NCI-H345 (cell line): ENCODE results near the gene CBFB.

Experiments
- DNase-seq: peaks from one replicate; lab custom pipeline; 2025; lab: John Stamatoyannopoulos, UW

The CBFB gene

DNA sequence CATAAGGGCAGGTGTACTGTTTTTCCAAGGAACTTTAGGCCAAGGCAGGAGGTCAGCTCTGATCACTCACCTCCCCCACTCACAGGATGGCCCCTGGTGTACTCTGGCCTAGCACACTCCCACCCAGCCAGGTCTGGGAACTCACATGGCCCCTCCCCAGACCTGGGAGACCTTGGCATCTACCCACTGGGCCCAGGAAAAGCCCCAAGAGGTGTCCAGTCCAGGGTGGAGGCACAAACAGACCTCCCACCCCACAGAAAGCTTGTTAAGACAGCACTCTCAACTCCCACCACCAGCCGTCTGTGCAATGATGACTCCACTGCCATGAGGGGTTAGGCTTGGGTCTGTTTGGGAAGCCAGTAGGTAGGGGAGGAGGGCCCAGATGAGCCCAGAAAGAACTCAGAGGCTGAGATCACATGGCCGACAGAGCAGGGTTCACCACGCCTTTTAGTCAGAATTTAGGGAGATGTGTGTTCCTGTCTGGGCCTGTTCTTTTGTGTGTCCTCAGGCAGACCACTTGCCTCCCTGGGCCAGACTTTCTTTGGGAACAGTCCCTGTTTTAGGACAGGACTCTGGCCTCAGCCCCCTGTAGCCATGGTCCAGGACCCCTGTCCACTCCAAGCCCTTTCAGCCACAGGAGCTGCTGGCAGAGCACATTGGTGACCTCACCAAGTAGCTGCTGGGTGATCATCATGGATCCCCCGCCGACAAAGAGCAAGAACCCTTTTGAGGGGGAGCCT, 12.1 kb upstream of the CBFB start:
- DNase-seq, result no peak

DNA sequence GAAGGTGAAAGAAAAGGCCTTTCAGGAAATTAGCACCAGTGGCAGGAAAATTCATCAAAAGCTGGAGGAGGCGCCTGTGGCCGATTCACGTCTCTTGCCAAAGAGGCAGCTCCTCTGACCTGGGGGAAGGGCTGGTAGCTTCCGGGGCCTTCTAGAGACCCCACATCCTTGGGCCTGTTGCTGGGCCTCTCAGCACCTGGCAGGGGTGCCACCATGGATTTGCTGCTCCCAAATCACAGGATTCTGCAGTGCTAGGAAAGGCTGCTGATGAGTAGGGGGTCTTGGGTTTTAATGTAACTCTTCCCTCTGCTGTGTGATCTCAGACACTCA, 11.6 kb upstream of the CBFB start:
- DNase-seq, result no peak

DNA sequence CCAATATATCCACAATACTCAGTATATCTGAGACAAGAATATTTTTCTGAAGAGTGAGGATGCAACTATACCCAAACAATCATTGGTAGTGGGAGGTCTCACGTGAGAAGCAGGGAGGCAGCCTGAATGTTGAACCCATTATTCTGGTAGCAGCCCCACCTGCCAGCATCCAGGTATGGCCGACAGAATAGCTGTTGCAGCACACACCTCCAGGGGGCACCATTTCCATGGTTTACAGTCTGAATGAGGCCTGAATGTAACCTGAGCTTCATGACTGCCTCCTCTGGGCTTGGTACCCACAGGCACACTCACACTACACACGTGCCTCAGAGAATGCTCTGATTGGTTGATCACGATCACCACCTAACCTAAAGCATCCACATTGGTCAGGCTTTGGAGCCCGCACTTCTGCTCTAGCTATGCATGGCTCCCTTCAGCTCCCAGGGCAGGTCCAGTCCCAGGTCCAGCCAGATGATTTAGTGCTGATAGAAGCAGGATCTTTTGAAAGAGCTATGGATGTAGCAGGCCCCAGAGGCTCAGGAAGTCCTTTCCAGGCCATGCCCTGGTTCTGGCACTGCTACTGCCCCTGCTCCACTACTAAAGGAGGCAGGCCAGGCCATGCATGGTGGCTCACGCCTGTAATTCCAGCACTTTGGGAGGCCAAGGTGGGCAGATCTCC, 11.0 kb upstream of the CBFB start:
- DNase-seq, result peak; percentile 82

DNA sequence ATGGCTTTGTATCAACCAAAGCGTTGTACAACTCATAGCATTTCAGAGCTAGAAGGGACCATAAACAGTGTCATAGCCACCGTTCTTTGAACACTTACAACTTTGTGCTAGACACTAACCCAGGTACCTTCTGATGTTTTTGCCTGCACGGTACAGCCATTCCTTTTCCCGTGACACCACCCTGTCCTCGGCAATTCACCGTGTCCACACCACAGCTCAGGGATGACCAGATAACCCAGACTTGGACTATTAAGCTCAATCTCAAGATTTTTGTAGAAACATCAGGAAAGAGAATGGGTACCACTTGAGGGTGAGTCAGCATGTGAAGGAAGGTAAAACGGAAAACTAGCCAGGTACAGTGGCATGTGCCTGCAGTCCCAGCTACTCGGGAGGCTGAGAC, 9.8 kb upstream of the CBFB start:
- DNase-seq, result no peak

DNA sequence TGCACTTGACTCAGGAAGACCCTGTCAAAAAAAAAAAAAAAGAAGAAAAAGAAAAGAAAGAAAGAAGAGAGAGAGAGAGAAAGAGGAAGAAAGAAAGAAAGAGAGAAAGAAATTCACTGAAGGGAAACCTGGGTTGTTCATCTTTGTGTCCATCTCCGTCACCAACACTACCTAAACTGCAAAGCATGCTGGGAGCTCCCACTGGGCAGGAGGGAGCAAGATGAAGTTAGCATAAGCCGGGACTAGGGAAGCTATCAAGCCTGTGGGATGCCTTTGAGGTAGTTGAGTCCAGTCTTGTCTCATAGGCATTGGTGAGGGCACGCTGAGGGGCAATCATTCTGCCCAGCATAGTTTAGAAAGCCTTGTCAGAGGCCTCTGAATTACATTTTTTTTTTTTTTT, 7.6 kb upstream of the CBFB start:
- no peak for DNase-seq

DNA sequence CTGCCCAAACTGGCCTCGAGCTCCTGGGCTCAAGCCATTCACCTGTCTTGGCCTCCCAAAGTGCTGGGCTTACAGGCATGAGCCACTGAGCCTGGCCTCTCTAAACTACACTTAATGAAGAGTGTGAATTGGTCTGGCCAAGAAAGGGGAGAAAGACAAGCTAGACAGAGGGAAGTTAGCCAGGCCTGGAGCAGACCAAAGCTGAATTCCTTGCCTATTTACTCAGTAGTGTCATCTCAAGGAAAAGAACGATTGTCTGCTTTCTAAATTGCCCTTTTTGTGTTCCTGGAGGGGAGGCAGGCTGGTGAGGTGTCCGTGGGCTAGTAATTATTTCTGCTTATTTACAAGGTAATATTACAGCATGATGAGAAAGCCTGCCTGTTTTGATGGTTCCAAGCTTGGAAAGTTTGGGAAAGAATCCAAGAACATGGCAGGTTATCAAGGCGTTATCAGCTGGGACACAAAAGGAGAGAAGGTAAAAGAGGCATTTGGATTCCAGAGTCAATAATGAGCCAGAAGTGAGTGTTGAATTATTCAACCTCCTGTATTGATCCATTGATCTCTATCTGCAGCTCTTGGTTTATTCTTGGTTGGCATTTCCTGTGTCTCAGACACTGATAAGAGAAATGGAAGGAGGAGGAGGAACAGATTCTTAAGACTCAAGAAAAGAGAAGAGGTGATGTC, 6.3 kb upstream of the CBFB start:
- DNase-seq, result no peak

DNA sequence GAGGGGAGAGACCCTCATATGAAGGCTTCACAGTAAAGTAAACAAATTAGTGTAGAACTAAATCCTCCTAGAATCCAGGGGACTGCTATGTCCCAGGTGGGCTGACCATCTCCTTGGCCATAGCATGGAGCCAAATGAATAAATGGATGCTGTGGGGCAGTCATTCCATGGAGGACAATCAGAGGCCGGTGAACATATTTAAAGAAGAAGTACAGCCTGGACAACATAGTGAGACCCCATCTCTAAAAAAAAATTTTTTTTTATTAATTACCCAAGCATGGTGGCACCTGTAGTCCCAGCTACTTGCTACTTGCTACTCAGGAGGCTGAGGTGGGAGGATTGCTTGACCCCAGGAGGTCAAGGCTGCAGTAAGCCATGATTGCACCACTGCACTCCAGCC, 5.3 kb upstream of the CBFB start:
- no peak for DNase-seq

DNA sequence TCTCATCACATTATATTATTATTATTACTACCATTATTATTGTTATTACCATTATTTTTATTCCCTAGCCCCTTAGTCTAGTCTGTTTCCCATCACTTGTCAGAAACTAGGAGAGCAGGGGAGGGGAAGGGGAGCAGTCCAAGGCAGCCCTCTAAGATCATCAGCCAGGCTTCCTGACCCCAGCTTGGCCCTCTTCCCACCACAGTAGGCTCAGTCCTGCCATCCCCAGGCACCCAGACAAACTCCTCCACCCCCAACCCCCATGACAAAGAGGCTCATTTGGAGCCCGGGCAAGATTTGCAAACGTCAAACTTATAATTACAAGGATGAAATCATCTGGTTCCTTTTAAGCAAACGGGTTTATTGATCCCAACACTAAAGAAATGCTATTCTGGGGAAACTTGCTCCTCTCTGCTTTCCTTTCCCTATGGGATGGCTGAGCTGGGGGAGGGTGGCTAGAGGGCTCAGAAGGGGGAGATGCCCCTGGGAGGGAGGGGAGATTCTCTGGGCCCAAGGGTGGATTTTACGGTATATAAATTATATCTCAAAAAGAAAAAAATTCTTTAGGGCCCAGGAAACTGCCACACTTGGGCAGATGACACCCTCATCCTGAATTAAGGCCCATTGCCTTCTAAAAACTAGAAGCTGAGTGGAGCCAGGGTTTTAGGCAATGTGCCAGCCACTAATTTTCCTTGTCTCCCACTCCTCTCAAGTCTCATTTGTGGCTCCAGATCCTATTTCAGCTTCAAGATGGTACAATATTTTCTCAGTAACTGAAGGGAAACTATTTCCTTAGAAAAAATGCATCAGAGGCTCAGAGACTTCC, 4.4 kb upstream of the CBFB start:
- DNase-seq, result no peak

DNA sequence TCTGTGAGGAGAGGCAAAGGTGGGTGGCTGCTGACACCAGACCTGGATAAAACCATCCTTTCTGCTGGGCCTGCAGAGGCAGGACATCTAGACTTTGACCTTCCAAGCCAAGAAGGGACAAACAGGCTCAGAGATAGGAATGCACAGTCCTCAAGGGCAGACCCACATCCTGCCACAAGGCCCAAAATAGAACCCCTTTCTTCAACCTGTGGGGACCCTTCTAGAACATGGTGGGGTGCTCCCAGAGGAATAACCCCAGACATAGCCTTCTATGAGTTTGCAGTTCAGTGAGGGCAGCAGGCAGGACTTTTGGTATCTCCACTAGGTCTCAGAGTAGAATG, 3.8 kb upstream of the CBFB start:
- DNase-seq, result no peak

DNA sequence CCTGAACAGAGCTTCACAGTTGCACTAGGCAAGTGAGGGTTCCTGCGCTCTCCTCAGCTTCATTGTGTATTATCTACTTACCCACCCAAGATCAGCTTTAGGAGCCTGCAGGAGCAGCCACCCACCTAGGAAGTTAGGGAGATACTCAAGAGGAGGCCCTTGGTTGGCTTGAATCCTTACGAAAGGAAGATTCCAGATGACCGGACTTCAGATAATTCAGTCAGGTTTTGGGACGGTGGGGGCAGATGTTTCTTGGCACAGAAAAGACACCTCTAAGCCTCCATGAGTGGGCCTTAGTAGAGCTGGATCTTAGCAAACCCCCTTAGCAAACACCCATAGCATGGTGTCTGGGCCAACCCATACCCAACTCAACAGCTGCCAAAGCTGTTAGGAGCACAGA, 2.4 kb upstream of the CBFB start:
- no peak for DNase-seq

DNA sequence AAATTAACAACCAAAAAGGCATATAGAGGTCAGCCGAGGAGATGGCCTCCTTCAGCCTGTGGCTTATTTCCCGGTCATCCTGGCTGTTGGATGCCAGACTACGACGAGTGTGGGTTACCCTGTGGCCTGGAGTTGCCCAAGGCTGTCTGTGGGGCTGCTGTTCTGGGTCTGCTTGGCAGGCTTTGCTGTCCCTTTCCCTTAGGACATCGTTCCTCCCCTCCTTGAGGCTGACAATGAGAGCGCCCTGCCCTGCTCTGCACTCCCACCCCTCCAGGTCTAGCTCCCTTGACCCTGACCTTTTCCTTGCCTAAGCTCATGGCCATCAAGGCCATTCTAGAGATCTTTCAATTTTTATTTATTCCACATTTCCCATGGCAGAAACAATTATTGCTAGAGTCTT, 1.9 kb upstream of the CBFB start:
- no peak for DNase-seq

DNA sequence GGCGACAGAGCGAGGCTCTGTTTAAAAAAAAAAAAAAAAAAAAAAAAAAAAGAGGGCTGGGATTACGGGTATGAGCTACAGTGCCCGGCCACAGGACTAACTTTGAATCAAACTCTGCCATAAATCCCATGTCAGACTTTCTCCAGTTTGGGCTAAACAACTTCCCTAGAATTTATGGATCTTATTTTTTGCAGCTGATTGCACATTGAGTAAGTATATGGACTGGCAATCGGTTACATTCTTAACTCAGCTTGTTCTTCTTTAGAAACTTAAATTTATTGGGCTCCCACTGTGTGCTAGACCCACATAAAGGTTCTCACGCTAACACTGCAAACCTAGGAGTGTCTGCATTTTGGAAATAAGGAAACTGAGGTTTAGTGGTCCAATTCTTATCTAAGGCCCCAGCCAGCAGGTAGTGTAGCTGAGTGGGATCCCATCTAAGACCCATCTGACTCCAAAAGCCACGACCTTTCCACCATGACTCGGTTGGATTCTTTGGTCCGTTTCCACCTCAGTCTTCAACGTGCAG, 718 bp upstream of the CBFB start:
- no peak for DNase-seq

DNA sequence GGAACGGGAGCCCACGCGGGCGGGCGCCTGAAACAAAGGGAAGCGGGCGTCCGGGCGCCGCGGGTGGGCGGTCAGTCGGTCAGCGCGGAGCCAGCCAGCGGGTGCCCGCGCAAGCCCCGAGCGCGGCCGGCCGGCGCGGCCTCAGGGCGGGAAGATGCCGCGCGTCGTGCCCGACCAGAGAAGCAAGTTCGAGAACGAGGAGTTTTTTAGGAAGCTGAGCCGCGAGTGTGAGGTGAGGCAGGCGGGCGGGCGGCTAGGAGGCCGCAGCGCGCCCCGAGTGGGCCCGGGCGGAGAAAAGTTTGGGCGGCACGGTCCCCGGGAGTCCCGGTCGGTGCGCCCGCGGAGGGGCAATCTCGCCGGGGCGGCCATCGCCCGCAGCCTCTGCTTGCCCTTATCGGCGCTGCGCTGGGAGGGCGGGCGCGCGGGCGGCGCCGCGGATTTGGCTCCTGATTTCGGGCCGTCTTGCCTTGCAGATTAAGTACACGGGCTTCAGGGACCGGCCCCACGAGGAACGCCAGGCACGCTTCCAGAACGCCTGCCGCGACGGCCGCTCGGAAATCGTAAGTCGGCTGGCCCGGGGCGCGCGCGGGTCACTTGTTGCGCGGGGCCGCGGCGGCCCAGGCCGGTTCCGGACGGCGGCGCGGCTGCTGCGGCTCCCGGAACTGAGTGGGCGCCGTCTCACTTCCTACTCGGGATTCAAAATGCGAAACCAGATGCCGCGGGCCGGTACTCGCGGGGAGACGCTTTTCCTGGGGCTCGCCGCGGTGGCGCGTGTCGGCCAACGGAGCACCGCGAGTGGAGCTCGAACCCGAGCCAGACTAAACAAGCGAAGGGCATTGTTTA, 526 bp downstream of the CBFB start:
- DNase-seq, result no peak

DNA sequence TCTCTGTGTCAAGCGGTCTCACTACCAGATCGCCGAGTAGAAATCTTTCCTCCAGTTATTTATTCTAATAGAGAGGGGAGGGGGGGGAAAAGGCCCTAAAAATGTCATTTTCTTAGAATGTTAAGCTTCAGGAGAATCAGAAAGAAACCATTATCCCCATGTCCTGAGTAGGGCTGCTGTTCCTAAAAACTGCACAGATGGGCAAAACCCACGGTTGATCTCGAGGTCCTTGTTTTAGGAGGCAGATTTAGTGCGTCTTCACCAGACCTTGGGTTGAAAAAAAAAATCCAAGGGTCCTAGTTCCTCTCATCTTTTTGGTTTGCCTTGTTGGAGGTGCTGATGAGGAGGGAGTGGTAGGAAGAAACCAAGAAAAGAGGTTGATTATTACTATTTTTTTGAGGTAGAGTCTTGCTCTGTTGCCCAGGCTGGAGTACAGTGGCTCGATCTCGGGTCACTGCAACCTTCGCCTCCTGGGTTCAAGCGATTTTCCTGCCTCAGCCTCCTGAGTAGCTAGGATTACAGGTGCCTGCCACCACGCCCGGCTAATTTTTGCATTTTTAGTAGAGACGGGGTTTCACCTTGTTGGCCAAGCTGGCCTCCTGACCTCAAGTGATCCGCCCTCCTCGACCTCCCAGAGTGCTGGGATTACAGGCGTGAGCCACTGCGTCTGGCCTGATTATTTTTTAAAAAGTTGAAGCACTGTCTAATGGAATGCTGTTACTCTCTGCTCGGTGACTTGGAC, 1.4 kb downstream of the CBFB start:
- DNase-seq, result no peak

DNA sequence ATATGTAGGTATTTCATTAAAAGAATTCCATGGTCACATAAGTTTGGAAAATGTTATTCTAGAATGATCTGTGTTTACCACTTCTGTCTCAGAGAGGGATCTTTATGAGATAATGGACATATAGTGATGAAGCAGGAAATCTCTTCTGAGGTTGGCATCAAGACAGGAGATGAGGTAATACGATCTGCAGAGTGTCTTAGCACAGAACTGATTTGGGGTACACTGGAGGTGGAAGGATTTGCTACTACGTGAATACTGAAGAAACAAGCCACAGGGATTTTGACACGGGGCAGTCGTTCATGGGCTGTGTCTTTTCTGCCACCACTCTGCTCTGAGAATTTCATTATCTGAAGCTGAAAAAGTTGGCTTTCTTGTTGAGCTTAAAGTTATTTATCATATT, 5.5 kb downstream of the CBFB start:
- no peak for DNase-seq

DNA sequence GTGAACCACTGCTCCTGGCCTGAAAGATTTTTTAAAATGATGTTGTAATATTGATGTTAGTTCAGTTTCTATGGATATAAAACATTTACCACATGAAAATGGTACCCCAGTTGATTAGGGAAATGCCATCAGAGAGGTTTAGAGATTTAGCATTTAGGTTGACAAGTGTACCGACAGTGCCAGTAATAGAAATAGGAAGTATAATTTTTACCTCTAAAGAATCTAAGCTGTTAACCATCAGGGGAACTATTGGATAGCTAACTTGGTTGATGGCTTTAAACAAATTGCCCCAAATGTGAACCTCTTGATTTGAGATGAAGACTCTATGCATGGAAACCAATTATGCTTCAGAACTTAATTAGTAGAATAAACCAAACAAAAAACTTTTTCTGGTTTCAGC, 6.4 kb downstream of the CBFB start:
- no peak for DNase-seq

DNA sequence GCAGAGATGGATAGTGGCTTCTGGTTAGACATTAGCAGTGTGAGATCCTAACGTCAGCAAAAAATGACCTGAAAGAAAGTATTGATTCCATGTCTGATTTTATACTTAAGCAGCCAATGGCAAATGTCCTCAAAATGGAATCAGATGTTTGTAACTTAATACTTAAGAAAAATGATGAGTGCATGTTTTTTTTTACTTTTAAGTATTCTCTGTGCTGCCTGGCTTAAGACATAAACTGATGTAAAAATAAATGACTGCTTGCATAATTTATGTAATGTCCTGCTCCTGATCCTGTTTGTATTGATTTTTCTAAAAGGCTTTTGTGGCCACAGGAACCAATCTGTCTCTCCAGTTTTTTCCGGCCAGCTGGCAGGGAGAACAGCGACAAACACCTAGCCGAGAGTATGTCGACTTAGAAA, 7.4 kb downstream of the CBFB start:
- DNase-seq, result no peak

DNA sequence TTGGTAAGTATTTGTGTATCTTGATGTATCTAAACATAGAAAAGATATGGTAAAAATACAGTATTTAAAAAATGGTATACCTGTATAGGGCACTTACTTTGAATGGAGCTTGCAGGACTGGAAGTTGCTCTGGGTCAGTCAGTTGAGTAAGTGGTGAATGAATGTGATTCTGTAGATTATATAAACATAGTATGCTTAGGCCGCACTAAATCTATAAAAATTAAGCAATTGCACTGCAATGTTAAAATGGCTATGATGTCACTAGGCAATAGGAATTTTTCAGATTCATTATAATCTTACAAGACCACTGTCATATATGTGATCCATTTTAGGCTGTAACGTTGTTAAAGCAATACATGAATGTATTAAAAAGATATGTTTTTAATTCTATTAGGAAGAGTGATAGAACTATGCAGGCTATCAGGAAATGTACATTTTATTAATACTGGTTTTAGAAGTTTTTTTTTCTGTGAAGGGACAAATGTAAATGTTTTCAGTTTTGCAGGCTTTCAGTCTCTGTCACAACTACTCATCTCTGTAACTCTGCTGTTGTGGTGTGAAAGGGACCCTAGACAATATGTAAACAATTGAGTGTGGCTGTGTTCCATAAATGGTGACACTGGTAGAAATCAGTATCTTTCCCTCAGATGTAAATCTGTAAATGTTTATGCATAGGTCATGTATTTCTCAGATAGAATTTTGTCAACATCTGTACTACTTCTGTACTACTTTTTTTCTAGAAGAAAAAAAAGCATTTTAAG, 10.5 kb downstream of the CBFB start:
- no peak for DNase-seq

DNA sequence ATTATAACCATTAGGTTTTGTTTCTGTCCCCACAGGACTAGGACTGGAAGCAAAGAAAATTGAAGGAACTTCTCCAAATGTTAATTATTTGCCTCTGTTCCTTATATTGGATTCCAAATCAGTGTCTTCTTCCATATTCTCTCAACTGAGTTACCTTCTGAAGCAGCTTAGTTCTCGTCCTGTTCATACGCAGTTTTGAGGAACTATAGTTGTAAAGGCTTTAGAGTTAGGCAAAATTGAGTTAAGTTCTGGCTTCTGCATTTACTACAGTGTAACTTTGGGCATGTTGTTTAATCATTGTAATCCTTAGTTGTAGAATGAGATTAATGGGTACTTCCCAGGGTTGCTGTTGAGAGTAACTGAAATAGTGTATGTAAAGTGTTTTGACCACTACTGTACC, 11.2 kb downstream of the CBFB start:
- no peak for DNase-seq

DNA sequence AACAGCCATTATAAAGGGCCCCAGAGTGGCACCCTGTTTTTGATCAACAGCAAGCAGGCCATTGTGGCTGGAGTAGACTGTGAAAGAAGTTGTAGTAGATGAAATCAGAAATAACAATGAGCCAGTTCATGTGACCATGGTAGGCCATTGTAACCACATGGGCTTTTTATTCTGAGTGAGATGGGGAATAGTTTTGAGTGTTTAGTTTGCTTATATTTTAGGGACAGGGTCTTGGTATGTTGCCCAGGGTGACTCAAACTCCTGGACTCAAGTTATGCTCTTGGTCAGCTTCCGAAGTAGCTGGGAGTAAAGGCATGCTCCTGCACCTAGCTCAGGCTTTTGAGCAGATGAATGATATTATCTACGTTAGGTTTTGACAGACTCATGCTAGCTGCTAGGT, 12.0 kb downstream of the CBFB start:
- no peak for DNase-seq
